HCT116 (cell line): ENCODE measurements around the gene STAG1. TPM values are rescaled to one million over a fixed set of nuclear protein-coding genes. Genes with fewer than 3 reads are reported as not detected.

ENCODE experiments used
- ATAC-seq: fragments of 200-7000 bp; cut with Tn5 transposase; 2 replicates; pipeline ENCODE4 v1.9.1; 2020; ENCODE audit warnings: mild to moderate bottlenecking, moderate library complexity
- BruUV-seq: library from RNA; stranded (reverse); fragments of 400-500 nt; replicated peaks from 2 replicates; lab custom pipeline; 2021; lab: Mats Ljungman, UMichigan
- CTCF ChIA-PET: fragments of 300-600 bp; sonication (Branson Sonifier 250); formaldehyde crosslinking; loops from one replicate; lab custom pipeline; 2021; ENCODE audit warnings: antibody characterized with exemption; lab: Charles Lee
- POLR2A ChIA-PET: fragments of 300-600, 350-600 bp; sonication (Branson Sonifier 250); formaldehyde crosslinking; loops from one replicate; lab custom pipeline; 2021; ENCODE audit warnings: antibody characterized with exemption; lab: Charles Lee
- RAD21 ChIA-PET, 2 experiments: fragments of 300-600 bp; sonication (Branson Sonifier 250); formaldehyde crosslinking; loops; one replicate each; lab custom pipeline; 2023; ENCODE audit warnings: low total read pairs in 2 of 2; ENCODE audit not compliant: uncharacterized antibody in 2 of 2, unreplicated experiment in 2 of 2, low non-redundant PET in 1 of 2; lab: Charles Lee
- DNase-seq: peaks from one replicate; pipeline ENCODE4 v3.0.0-alpha.2; 2010; ENCODE audit warnings: low read depth, low spot score
- H2AFZ ChIP-seq: fragments of 200-600 bp; shearing (Covaris generic), sonication (generic); 2 replicates; pipeline ENCODE4 v1.6.1; 2017; ENCODE audit warnings: low read depth, mixed run types, mixed read lengths, antibody characterized with exemption, low read length; ENCODE audit not compliant: poor library complexity, severe bottlenecking
- H3K27ac ChIP-seq: 2 replicates; pipeline ENCODE4 v1.5.1; 2012; ENCODE audit warnings: low read depth, low read length
- H3K27me3 ChIP-seq: fragments of 200-600 bp; sonication (generic); 2 replicates; pipeline ENCODE4 v1.6.1; 2016; ENCODE audit warnings: mixed run types, low read length, mixed read lengths; ENCODE audit not compliant: insufficient read depth
- H3K36me3 ChIP-seq, 2 experiments: fragments of 200-500 bp in 1 of 2; fragments of 200-600 bp in 1 of 2; sonication (Bioruptor generic) in 1 of 2; sonication (generic) in 1 of 2; 2 replicates each; pipeline versions ENCODE4 v1.5.1 to v1.6.1; 2014 to 2016; ENCODE audit warnings: low read length in 2 of 2, inconsistent platforms in 1 of 2, mixed read lengths in 1 of 2, mixed run types in 1 of 2; ENCODE audit not compliant: insufficient read depth in 2 of 2, control insufficient read depth in 1 of 2
- H3K4me1 ChIP-seq, 2 experiments: fragments of 200-600 bp in 1 of 2; sonication (generic) in 1 of 2; 2 replicates each; pipeline versions ENCODE4 v1.5.1 to v1.6.1; 2012 to 2017; ENCODE audit warnings: low read length in 2 of 2, inconsistent platforms in 1 of 2, mild to moderate bottlenecking in 1 of 2, mixed read lengths in 1 of 2, mixed run types in 1 of 2, moderate library complexity in 1 of 2; ENCODE audit not compliant: insufficient read depth in 2 of 2, control insufficient read depth in 1 of 2
- H3K4me2 ChIP-seq: fragments of 200-600 bp; sonication (generic); 2 replicates; pipeline ENCODE4 v1.6.1; 2017; ENCODE audit warnings: mixed run types, low read length, mixed read lengths
- H3K4me3 ChIP-seq, 2 experiments: fragments of 200-600 bp in 1 of 2; sonication (generic) in 1 of 2; replicated peaks in 1 of 2; 2 replicates each; pipeline ENCODE4 v1.5.1; 2011 to 2016; ENCODE audit warnings: low read length in 2 of 2, control low read depth in 1 of 2, low read depth in 1 of 2, mild to moderate bottlenecking in 1 of 2, mixed read lengths in 1 of 2, mixed run types in 1 of 2
- H3K79me2 ChIP-seq: fragments of 200-600 bp; sonication (generic); 2 replicates; pipeline ENCODE4 v1.6.1; 2017; ENCODE audit warnings: mild to moderate bottlenecking, mixed run types, low read length, moderate library complexity, mixed read lengths; ENCODE audit not compliant: insufficient read depth
- H3K9ac ChIP-seq: fragments of 200-600 bp; sonication (generic); 2 replicates; pipeline ENCODE4 v1.6.1; 2016; ENCODE audit warnings: low read length, mixed read lengths
- H3K9me2 ChIP-seq: fragments of 200-600 bp; sonication (generic), shearing (Covaris generic); 2 replicates; pipeline ENCODE4 v1.6.1; 2017; ENCODE audit warnings: mixed run types, mild to moderate bottlenecking, moderate library complexity; ENCODE audit not compliant: insufficient read depth
- H3K9me3 ChIP-seq, 2 experiments: fragments of 200-500 bp in 1 of 2; fragments of 200-600 bp in 1 of 2; sonication (Bioruptor generic) in 1 of 2; sonication (generic) in 1 of 2; 2 replicates each; pipeline ENCODE4 v1.6.1; 2014 to 2017; ENCODE audit warnings: low read length in 2 of 2, mixed read lengths in 2 of 2, inconsistent platforms in 1 of 2, low read depth in 1 of 2, mild to moderate bottlenecking in 1 of 2, mixed run types in 1 of 2, moderate library complexity in 1 of 2; ENCODE audit not compliant: control insufficient read depth in 1 of 2, insufficient read depth in 1 of 2
- H4K20me1 ChIP-seq: fragments of 200-600 bp; sonication (generic), shearing (Covaris generic); 2 replicates; pipeline ENCODE4 v1.6.1; 2017; ENCODE audit warnings: mixed run types, mild to moderate bottlenecking, moderate library complexity; ENCODE audit not compliant: insufficient read depth
- CEBPB ChIP-seq: IDR thresholded peaks from 2 replicates; pipeline ENCODE4 v1.6.1; 2012; ENCODE audit warnings: low read depth
- CTCF ChIP-seq, 3 experiments: fragments of 200-600 bp in 1 of 3; sonication (generic) in 1 of 3; IDR thresholded peaks in 2 of 3; conservative IDR thresholded peaks in 1 of 3; 2 replicates each; pipeline ENCODE4 v1.5.1; 2012 to 2017; ENCODE audit warnings: low read depth in 2 of 3, low read length in 2 of 3, antibody characterized with exemption in 1 of 3, borderline replicate concordance in 1 of 3, control low read depth in 1 of 3, mild to moderate bottlenecking in 1 of 3, mixed read lengths in 1 of 3, mixed run types in 1 of 3, moderate library complexity in 1 of 3; ENCODE audit not compliant: insufficient read depth in 1 of 3
- EGR1 ChIP-seq: IDR thresholded peaks from 2 replicates; pipeline ENCODE4 v1.6.1; 2012; ENCODE audit warnings: low read depth
- EZH2 ChIP-seq: fragments of 200-600 bp; sonication (generic); IDR thresholded peaks from 2 replicates; pipeline ENCODE4 v1.6.1; 2017; ENCODE audit warnings: antibody characterized with exemption, mixed run types
- EZH2phosphoT487 ChIP-seq: fragments of 200-600 bp; IDR thresholded peaks from 2 replicates; pipeline ENCODE4 v1.6.1; 2018; ENCODE audit warnings: antibody characterized with exemption, borderline replicate concordance
- FOSL1 ChIP-seq: IDR thresholded peaks from 2 replicates; pipeline ENCODE4 v1.6.1; 2012; ENCODE audit warnings: low read depth
- JUND ChIP-seq: IDR thresholded peaks from 2 replicates; pipeline ENCODE4 v1.6.1; 2012
- MAX ChIP-seq: IDR thresholded peaks from 2 replicates; pipeline ENCODE4 v1.6.1; 2012
- POLR2A ChIP-seq: IDR thresholded peaks from 2 replicates; pipeline ENCODE4 v1.7.0; 2011; ENCODE audit warnings: borderline replicate concordance; ENCODE audit not compliant: insufficient read depth, insufficient read length; ENCODE audit errors: extremely low read depth
- POLR2AphosphoS5 ChIP-seq: IDR thresholded peaks from 2 replicates; pipeline ENCODE4 v1.6.1; 2011; ENCODE audit warnings: mild to moderate bottlenecking, low read depth, low read length, moderate library complexity
- RAD21 ChIP-seq: IDR thresholded peaks from 2 replicates; pipeline ENCODE4 v1.6.1; 2012; ENCODE audit warnings: low read depth, mild to moderate bottlenecking
- SIN3A ChIP-seq: IDR thresholded peaks from 2 replicates; pipeline ENCODE4 v1.6.1; 2012; ENCODE audit warnings: low read depth
- SRF ChIP-seq: IDR thresholded peaks from 2 replicates; pipeline ENCODE4 v1.6.1; 2012; ENCODE audit warnings: low read depth
- TCF7L2 ChIP-seq: IDR thresholded peaks from 2 replicates; pipeline ENCODE4 v1.7.0; 2011; ENCODE audit warnings: borderline replicate concordance, inconsistent platforms; ENCODE audit not compliant: insufficient read depth, insufficient read length; ENCODE audit errors: extremely low read depth
- YY1 ChIP-seq: IDR thresholded peaks from 2 replicates; pipeline ENCODE4 v1.6.1; 2011; ENCODE audit warnings: low read length, low read depth, moderate library complexity, mild to moderate bottlenecking; ENCODE audit not compliant: insufficient replicate concordance; ENCODE audit errors: extremely low read depth
- ZBTB33 ChIP-seq: IDR thresholded peaks from 2 replicates; pipeline ENCODE4 v1.6.1; 2011; ENCODE audit warnings: mild to moderate bottlenecking, low read length, moderate library complexity; ENCODE audit not compliant: insufficient replicate concordance; ENCODE audit errors: extremely low read depth
- ZFX ChIP-seq: fragments of 450-650 bp; IDR thresholded peaks from 2 replicates; pipeline ENCODE4 v1.6.1; 2017
- ZNF274 ChIP-seq: fragments of 200-500 bp; sonication (Bioruptor generic); IDR thresholded peaks from 2 replicates; pipeline ENCODE4 v1.6.1; 2014; ENCODE audit warnings: mild to moderate bottlenecking, low read depth, low read length, inconsistent platforms
- intact Hi-C: fragments of 100-400 bp; cut with micrococcal nuclease; formaldehyde crosslinking; loops from 2 replicates; pipeline ENCODE4 v1.10.0; 2022
- total RNA-seq: library from RNA; stranded (reverse); gene quantifications from one replicate; pipeline ENCODE4 v1.2.1, GENCODE V29; 2021; ENCODE audit not compliant: unreplicated experiment

Gene STAG1
- total RNA-seq, 1 experiment from 2014 or later: 29.4 TPM

- DNase-seq (no peak), ATAC-seq (no peak)
- peaks cover 2% of the 10 kb centered on the region; the same call in 1 of the 2 replicates for H3K79me2 ChIP-seq
- H4K20me1 ChIP-seq: no peaks in the 10 kb centered on the region
- CTCF ChIA-PET: no interaction called here
- no TSS peak for BruUV-seq
- POLR2A ChIA-PET: no interaction called here
- no peak overlapping the region for H3K4me2 ChIP-seq
- no peak overlapping the region for H3K9ac ChIP-seq
- no peak overlapping the region for H3K4me3 ChIP-seq
- no peaks in the 10 kb centered on the region for H3K9me3 ChIP-seq
- H3K9me2 ChIP-seq: no peaks in the 10 kb centered on the region
- no peaks in the 10 kb centered on the region for H3K36me3 ChIP-seq
- TF ChIP-seq CTCF (IDR thresholded peaks at IDR 0.05 in 2 of 3, conservative IDR thresholded peaks at IDR 0.05 in 1 of 3; ENCODE audit: borderline replicate concordance in 1 of 3, insufficient read depth in 1 of 3, low read depth in 2 of 3, low read length in 2 of 3) (no peak), TCF7L2 (no peak), RAD21 (no peak), MAX (no peak), FOSL1 (no peak), SRF (no peak), EGR1 (no peak), ZFX (no peak), ZNF274 (no peak), SIN3A (no peak), CEBPB (no peak), EZH2phosphoT487 (no peak), EZH2 (no peak), ZBTB33 (no peak), JUND (no peak), POLR2A (no peak), YY1 (no peak), POLR2AphosphoS5 (no peak)
- no peak overlapping the region for H2AFZ ChIP-seq
- intact Hi-C loops: no loop called here
- H3K4me1 ChIP-seq: no peaks in the 10 kb centered on the region
- RAD21 ChIA-PET: no interaction called here
- H3K27me3 ChIP-seq: no peaks in the 10 kb centered on the region
- H3K27ac ChIP-seq: no peak overlapping the region
Measured at GRCh38 chr3:136577791-136578190, 174.4 kb downstream of the STAG1 start.
